ENCODE data around the gene OCLN.

- TF ChIP-seq CTCF (conservative IDR thresholded peaks at IDR 0.05; ENCODE audit: low read depth, low read length) (no peak), EZH2 (IDR thresholded peaks at IDR 0.05; ENCODE audit: low read length, unreplicated experiment) (no peak), EZH2phosphoT487 (IDR thresholded peaks at IDR 0.05; ENCODE audit: borderline replicate concordance, low read length) (no peak)
These were observed 25.2 kb downstream of the OCLN start for GRCh38 chr5:69517763-69518212.

Data from PC-3 (cell line).